Posterior vena cava (tissue), 2 donors: ENCODE measurements around the gene HEATR5A. TPM values are rescaled to one million over a fixed set of nuclear protein-coding genes. Genes with fewer than 3 reads are reported as not detected.
"Not testable (repeated sequence)": the region's sequence is repeated elsewhere in the genome, so short reads cannot be mapped to it uniquely, and the experiment has no call there.

Experiments
- DNase-seq: peaks from one replicate; pipeline ENCODE4 v3.0.0-alpha.2; 2020; ENCODE audit warnings: low spot score
- intact Hi-C, 2 donors: fragments of 100-400 bp; cut with DNase I; formaldehyde crosslinking; loops; one replicate each; pipeline versions ENCODE4 v1.14.1 to v1.14.2; 2022 to 2023
- total RNA-seq, 2 donors: library from RNA; stranded (reverse); fragmentation: NEBNext Ultra II Directional; extraction: Animal tissue kit (Norgen Biotek cat#: 25700); gene quantifications; one replicate each; pipeline ENCODE4 v1.2.1, GENCODE V29; 2021
- donor health status: DM: yes; HTN: yes; CAD: no.
- donor health status: DM: yes; HTN: yes; CAD: no.

HEATR5A gene
- total RNA-seq, 2 donors from 2014 or later: 44.6 to 48.1 TPM

GRCh38 chr14:31303654-31304053, 116.7 kb downstream of the HEATR5A start:
- intact Hi-C loops: no loop called here
- no peak for DNase-seq

- no peak for DNase-seq
- intact Hi-C loops: no loop called here
Measured at GRCh38 chr14:31300883-31301282, 119.5 kb downstream of the HEATR5A start.

GRCh38 chr14:31300296-31300695, 120.1 kb downstream of the HEATR5A start:
- intact Hi-C loops: no loop called here

GRCh38 chr14:31297701-31298344, 122.5 kb downstream of the HEATR5A start:
- no peak for DNase-seq
- intact Hi-C loops: no loop called here

More at GRCh38 chr14:31300296-31300695, 120.1 kb downstream of the HEATR5A start:
- no peak for DNase-seq

GRCh38 chr14:31297112-31297511, 123.2 kb downstream of the HEATR5A start:
- DNase-seq: no peak
- intact Hi-C loops: no loop called here

- DNase-seq: no peak
- intact Hi-C loops: no loop called here
Measured at GRCh38 chr14:31294746-31295405, 125.5 kb downstream of the HEATR5A start.

- DNase-seq: no peak
- intact Hi-C loops: no loop called here
Measured at GRCh38 chr14:31292937-31293616, 127.3 kb downstream of the HEATR5A start.

- DNase-seq: no peak
- intact Hi-C loops: no loop called here
Measured at GRCh38 chr14:31291210-31291609, 129.1 kb downstream of the HEATR5A start.

- no peak for DNase-seq
- intact Hi-C loops: no loop called here
Measured at GRCh38 chr14:31287294-31287972, 132.9 kb downstream of the HEATR5A start.

- intact Hi-C loops: no loop called here
- DNase-seq: no peak
Measured at GRCh38 chr14:31286456-31287293, 133.7 kb downstream of the HEATR5A start.

GRCh38 chr14:31283578-31284252, 136.6 kb downstream of the HEATR5A start:
- intact Hi-C loops: no loop called here
- no peak for DNase-seq

GRCh38 chr14:31283153-31283552, 137.2 kb downstream of the HEATR5A start:
- intact Hi-C loops: no loop called here
- no peak for DNase-seq

- no peak for DNase-seq
Measured at GRCh38 chr14:31280871-31281220, 139.5 kb downstream of the HEATR5A start.

GRCh38 chr14:31280132-31280870, 140.0 kb downstream of the HEATR5A start:
- no peak for DNase-seq
- intact Hi-C loops: no loop called here

More at GRCh38 chr14:31280871-31281220, 139.5 kb downstream of the HEATR5A start:
- intact Hi-C loops: no loop called here

GRCh38 chr14:31278883-31279282, 141.5 kb downstream of the HEATR5A start:
- intact Hi-C loops: no loop called here

GRCh38 chr14:31277085-31277484, 143.3 kb downstream of the HEATR5A start:
- intact Hi-C loops: no loop called here

More at GRCh38 chr14:31278883-31279282, 141.5 kb downstream of the HEATR5A start:
- no peak for DNase-seq

GRCh38 chr14:31276417-31276816, 143.9 kb downstream of the HEATR5A start:
- intact Hi-C loops, DNase-seq: not testable (repeated sequence)

More at GRCh38 chr14:31277085-31277484, 143.3 kb downstream of the HEATR5A start:
- no peak for DNase-seq

GRCh38 chr14:31275731-31276130, 144.6 kb downstream of the HEATR5A start:
- intact Hi-C loops: no loop called here
- no peak for DNase-seq
